ENCODE results near the gene TTC33. TPM values are rescaled to one million over a fixed set of nuclear protein-coding genes. Genes with fewer than 3 reads are reported as not detected.

The TTC33 gene
- total and polyA plus RNA-seq, 2 of the 13 experiments (the other 11 are each of a cell fraction or from before 2014, with no cell fraction given), result 4.5 to 20.0 TPM

GRCh38 chr5:40755407-40756365, at the start of gene TTC33 (continued):
- TF ChIP-seq SNAPC4 (CRISPR knock-in tag; IDR thresholded peaks at IDR 0.05) (no peak), ZNF615 (CRISPR knock-in tag; IDR thresholded peaks at IDR 0.05; ENCODE audit: borderline replicate concordance) (peak; percentile 92; the same call in 1 of the 2 replicates), ATAD3A (CRISPR knock-in tag; IDR thresholded peaks at IDR 0.05) (no peak), ZNF451 (CRISPR knock-in tag; IDR thresholded peaks at IDR 0.05) (0 out of 2 replicates have a peak, but pooled peaks have one; percentile 82), ZBTB7A (CRISPR knock-in tag; IDR thresholded peaks at IDR 0.05) (no peak), JDP2 (CRISPR knock-in tag; IDR thresholded peaks at IDR 0.05; ENCODE audit: borderline replicate concordance) (no peak), ZNF496 (CRISPR knock-in tag; IDR thresholded peaks at IDR 0.05; ENCODE audit: insufficient replicate concordance) (no peak), MTA1 (CRISPR knock-in tag; IDR thresholded peaks at IDR 0.05; ENCODE audit: borderline replicate concordance) (no peak), THAP8 (CRISPR knock-in tag; IDR thresholded peaks at IDR 0.05; ENCODE audit: borderline replicate concordance) (peak; percentile 23; the same call in 1 of the 2 replicates), SNRNP70 (IDR thresholded peaks at IDR 0.05; ENCODE audit: low read depth, low read length) (no peak), SP2 (CRISPR knock-in tag; IDR thresholded peaks at IDR 0.05) (no peak), ZNF704 (CRISPR knock-in tag; IDR thresholded peaks at IDR 0.05; ENCODE audit: borderline replicate concordance) (no peak), POLR2G (IDR thresholded peaks at IDR 0.05; ENCODE audit: low read depth, low read length) (peak; percentile 79), TEF (CRISPR knock-in tag; IDR thresholded peaks at IDR 0.05) (no peak), ZNF768 (CRISPR knock-in tag; IDR thresholded peaks at IDR 0.05) (peak; percentile 73; the same call in 1 of the 2 replicates), NFYC (CRISPR knock-in tag; IDR thresholded peaks at IDR 0.05) (peak; percentile 57), NR2F1 (CRISPR knock-in tag; IDR thresholded peaks at IDR 0.05) (no peak), ELF1 (CRISPR knock-in tag; IDR thresholded peaks at IDR 0.05) (peak; percentile 80), POLR2AphosphoS2 (IDR thresholded peaks at IDR 0.05; ENCODE audit: low read depth, low read length) (0 out of 2 replicates have a peak, but pooled peaks have one; percentile 47), CBX5 (CRISPR knock-in tag; IDR thresholded peaks at IDR 0.05; ENCODE audit: borderline replicate concordance) (peak; percentile 74; the same call in 1 of the 2 replicates), SP1 (IDR thresholded peaks at IDR 0.05) (no peak), SP1 (CRISPR knock-in tag; IDR thresholded peaks at IDR 0.05) (0 out of 2 replicates have a peak, but pooled peaks have one; percentile 34)
